Stimulated activated CD4-positive, alpha-beta T cell treated with anti-CD3 and anti-CD28 coated beads, Interleukin-4, amount 100 ng/mL, for 4 hours (primary cell): Measurements from ENCODE around the gene SUPT3H.
"Not testable (repeated sequence)": the region's sequence is repeated elsewhere in the genome, so short reads cannot be mapped to it uniquely, and the experiment has no call there.

Experiments
- DNase-seq, 2 experiments: peaks; one replicate each; pipeline ENCODE4 v3.0.0-alpha.2; 2020

SUPT3H gene

DNA sequence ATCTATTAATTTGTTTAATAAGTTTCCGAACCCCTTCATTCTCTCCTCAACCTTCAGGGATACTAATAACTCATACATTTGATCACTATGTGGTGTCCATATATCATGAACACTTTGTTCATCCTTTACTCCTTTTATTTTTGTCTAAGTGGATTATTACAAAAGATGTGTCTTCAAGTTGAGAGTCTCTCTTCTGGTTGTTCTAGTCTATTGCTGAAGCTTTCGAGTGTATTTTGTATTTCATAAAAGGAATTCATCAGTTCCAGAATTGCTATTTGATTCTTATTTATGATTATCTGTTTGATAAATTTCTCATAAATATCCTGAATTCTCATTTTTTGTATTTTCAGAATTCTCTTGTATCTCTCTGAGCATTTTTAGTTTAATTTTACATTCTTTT is 146.1 kb downstream of the SUPT3H start:
- no peak for DNase-seq

DNA sequence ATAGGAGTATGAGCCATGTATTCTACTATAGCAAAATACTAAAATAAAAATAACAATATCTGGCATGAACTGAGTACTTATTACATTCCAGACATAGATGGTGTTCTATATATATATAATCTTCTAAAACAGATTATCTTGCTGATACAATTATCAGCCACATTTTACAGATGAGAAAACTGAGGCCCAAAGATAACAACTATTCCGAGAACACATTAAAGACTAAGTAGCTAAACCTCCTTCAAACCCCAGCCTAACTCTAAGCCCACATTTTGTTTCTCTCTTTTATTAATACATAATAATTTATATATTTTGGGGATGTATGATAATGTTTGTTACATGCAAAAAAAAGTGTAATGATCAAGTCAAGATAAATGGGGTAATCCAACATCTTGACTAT is 148.3 kb downstream of the SUPT3H start:
- no peak for DNase-seq

- no peak for DNase-seq
Observed at GRCh38 chr6:45226081-45226480, 151.7 kb downstream of the SUPT3H start.

DNA sequence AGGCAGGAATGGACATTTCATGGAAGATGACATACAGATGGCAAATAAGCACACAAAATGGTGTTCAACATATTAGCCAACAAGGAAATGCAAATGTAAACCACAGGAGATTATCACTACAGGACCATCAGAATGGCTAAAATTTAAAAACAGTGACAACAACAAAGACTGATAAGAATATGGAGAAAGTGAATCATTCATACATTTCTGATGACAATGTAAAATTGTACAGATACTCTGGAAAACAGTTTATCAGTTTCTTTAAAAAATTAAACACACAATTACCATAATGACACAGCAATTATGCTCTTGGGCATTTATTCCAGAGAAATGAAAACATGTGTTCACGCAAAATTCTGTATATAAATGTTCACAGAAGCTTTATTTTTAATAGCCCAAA is 155.4 kb downstream of the SUPT3H start:
- no peak for DNase-seq

DNA sequence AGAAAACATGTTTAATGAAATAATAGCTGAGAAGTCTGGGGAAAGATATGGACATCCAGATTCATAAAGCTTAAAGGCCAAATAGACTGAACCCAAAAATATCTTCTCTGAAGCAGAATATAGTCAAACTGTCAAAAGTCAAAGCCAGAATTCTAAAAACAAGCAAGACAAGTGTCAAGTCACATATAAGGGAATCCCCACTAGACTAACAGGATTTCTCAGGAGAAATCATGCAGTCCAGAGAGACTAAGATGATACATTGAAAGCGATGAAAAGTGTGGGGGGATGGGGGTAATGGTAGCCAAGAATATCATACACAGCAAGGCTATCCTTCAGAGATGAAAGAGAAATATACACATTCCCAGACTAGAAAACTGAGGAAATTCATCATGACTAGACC is 162.0 kb downstream of the SUPT3H start:
- DNase-seq, result no peak

- no peak for DNase-seq
Observed at GRCh38 chr6:45212976-45213375, 164.8 kb downstream of the SUPT3H start.

GRCh38 chr6:45209762-45210161 is 168.0 kb downstream of the SUPT3H start:
- no peak for DNase-seq

- DNase-seq, result no peak
Observed at GRCh38 chr6:45206793-45207492, 170.8 kb downstream of the SUPT3H start.

- DNase-seq, result no peak
Observed at GRCh38 chr6:45201484-45201883, 176.2 kb downstream of the SUPT3H start.

DNA sequence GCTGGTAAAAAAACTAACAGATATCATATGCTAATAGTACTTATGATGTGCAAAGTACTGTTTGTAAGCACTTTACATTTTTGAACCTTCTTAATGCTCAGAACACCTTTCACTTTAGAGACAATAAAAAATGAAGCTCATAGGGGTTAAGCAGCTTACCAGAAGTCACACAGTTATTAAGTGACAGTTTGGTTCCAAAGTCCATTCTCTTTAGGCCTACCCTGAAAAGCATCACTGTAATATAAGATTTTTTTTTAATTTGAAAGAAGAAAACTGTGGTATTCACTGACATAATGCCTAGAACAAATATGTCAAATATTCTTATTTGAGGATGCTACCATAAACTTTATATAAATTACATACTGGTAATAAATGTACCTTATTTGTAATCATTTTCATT is 177.2 kb downstream of the SUPT3H start:
- DNase-seq, result no peak

- DNase-seq, result no peak
Observed at GRCh38 chr6:45199554-45199953, 178.2 kb downstream of the SUPT3H start.

DNA sequence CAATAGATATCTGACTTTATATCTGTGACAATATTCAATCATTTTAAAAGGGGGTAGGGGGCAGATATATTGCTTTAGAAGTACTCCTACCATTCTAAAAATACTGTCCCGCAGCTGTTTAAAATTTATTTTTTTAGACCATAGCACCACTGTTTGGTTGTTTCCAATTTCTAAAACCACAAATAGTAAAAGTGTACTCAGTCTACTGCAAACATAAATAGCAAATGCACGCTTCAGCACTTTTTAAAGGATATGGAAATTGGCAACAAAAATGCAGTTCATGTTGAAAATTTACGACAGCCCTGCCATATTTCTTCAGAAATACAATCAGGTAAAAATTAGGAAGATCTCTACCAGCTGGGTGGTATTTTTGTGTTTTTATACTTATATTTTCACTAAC is 181.6 kb downstream of the SUPT3H start:
- DNase-seq, result no peak

DNA sequence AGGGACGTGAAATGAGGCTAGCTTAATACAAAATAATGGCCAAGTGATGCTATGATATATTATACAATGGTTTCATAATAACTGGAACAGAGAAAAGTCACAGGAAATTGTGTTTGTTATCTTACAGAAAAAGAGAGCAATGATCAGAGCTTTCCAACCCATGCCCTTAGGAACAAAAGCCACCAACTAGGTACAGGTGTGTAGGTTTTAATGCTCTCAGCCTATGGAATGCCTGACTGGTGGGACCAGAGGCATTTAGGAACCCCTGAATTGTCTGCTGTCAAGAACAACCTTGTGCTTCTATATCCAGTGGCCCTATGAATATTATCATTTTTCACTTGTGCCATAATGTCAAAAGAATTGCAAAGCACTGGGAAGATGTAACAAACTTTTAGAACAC is 182.6 kb downstream of the SUPT3H start:
- no peak for DNase-seq

- DNase-seq, result no peak
Observed at GRCh38 chr6:45192556-45192955, 185.2 kb downstream of the SUPT3H start.

- no peak for DNase-seq
Observed at GRCh38 chr6:45191414-45191813, 186.3 kb downstream of the SUPT3H start.

DNA sequence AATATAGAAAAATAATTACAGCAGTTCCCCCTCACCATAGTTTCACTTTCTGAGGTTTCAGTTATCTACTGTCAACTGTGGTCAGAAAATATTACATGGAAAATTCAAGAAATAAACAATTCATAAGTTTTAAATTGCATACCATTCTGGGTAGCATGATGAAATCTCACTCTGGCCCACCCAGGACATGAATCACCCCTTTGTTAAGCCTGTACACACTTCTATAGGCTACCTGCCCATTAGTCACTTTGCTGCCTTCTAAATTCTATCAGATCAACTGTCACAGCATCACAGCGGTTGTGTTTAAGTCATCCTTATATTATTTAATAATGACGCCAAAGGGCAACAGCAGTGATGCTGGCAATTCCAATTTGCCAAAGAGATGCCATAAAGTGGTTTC is 189.9 kb downstream of the SUPT3H start:
- DNase-seq, result peak in 1 of 2 experiments; percentile 13

GRCh38 chr6:45185403-45186251 is 192.1 kb downstream of the SUPT3H start:
- DNase-seq, result no peak

DNA sequence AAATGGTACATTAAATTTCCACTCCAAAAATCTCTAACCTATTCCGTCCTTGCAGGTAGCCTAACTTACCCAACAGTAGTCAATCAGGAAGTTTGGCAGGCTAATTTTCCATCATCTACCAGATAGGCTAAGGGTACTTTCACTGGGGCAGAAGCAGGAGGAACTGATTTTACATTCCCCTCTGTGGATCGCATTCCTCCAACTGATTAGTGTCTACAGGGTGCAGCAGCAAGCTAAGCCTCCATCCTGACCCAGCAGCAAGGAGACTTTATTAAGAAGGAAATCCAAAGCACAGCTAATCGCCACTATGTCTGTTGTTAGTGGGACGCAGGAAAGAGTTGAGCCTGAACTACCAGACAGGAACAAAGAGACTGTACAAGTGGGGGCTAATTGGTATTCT is 192.8 kb downstream of the SUPT3H start:
- DNase-seq, result no peak

DNA sequence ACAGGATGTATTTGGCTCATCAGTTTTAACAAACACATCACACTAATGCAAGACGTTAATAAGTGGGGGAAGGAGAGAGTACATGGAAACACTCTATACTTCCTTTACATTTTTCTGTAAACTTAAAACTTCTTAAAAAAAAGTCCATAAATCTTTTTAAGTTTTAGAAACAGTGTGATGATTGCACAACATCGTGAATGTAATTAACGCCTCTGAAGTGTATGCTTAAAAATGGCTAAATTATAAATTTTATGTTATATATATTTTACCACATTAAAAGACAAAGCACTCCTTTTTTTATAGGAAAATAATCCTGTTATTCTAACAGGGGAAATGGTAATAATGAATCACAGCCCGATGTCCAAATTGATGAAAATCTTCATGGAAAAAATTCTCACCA is 193.7 kb downstream of the SUPT3H start:
- no peak for DNase-seq

- DNase-seq, result not testable (repeated sequence)
Observed at GRCh38 chr6:45176373-45176772, 201.4 kb downstream of the SUPT3H start.

GRCh38 chr6:45175272-45175671 is 202.5 kb downstream of the SUPT3H start:
- DNase-seq, result no peak

DNA sequence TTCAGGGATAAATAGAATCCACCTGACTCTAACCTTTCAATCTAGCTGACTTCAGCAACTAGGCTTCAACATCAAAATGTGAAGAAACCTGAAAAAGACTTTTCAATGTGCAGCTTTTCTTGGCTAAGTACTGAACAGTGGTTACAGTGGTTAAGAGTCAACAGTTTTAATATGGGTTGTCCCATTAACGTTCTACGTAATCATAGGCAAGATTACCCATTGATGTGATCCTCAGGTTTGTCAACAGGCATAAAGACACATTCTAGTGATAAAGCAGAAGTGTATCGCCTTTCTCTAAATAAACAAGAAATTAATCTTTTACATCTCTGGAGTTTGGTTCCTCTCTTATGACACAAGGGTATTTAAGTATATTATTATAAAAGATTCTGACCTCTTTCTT is 203.7 kb downstream of the SUPT3H start:
- no peak for DNase-seq

DNA sequence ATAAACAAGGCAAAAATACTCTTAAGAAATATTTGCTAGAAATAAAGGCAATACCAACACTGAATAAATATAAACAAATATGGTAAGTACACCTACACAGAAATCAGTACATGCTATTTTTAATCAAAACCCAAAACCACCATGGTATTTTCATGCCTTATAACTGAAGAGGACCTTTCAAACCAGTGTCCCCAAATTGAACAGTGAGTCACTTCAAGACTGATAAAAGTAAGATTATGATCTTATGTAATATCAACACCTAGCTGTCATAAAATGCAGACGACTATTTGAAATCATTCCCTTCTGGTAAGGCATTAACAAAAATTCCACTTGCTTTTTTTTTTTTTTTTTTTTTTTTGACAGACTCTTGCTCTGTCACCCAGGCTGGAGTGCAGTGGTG is 206.4 kb downstream of the SUPT3H start:
- no peak for DNase-seq

DNA sequence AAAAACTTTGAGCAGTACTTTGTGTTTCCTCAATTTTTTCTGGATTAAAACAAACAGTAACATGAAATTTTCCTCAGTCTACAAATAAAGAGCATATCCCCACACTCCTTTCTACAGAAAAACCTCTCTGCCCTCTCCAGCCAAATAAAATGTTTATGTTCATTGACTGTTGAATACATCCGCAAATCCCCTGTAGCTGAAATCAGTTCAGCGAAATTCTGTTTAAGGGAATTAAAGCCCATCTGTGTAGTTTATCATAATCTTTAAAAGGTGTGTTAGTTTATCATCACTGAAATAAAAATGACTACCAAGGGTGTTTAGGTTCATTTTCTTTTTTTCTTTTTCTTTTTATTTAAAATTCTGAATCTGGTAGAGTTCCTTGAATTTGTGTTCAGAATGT is 207.4 kb downstream of the SUPT3H start:
- DNase-seq, result no peak

DNA sequence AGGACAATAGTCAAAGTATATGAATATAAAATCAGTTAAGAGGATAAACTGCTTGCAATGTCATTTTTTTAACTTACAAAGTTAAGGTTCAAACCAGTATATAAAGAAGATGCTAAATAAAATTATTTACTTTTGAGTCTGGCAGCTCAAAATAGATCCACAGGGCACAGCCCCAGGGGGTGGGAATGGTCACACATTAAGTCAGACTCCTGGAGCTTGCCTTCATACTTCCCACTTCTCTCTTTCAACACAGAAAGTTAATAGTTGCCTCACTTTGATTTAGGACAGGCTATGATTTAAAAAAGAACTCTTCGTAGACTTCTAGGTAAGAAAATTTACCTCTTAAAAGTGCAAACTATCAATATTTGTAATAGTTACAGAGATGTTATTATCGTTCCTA is 207.9 kb downstream of the SUPT3H start:
- no peak for DNase-seq
